H9 (cell line): ENCODE data around the gene ABHD11. TPM values are rescaled to one million over a fixed set of nuclear protein-coding genes. Genes with fewer than 3 reads are reported as not detected.
A peak's percentile ranks its signal among the peaks of the same experiment; 100 is the strongest.

Experiments
- DNase-seq: peaks from one replicate; pipeline ENCODE4 v3.0.0-alpha.2; 2017
- H2AFZ ChIP-seq: one replicate; pipeline ENCODE4 v1.6.1; 2013; ENCODE audit warnings: mild to moderate bottlenecking, low read length, control low read depth, moderate library complexity
- H2AK5ac ChIP-seq: 2 replicates; pipeline ENCODE4 v1.6.1; 2013; ENCODE audit warnings: low read length, control low read depth, mixed read lengths; ENCODE audit not compliant: insufficient read length
- H2BK120ac ChIP-seq: one replicate; pipeline ENCODE4 v1.6.1; 2013; ENCODE audit warnings: low read depth, mild to moderate bottlenecking, low read length, control low read depth, inconsistent platforms; ENCODE audit not compliant: poor library complexity, severe bottlenecking
- H2BK12ac ChIP-seq: 2 replicates; pipeline ENCODE4 v1.6.1; 2013; ENCODE audit warnings: low read length, control low read depth, mixed read lengths, low read depth; ENCODE audit not compliant: insufficient read length
- H2BK15ac ChIP-seq: 2 replicates; pipeline ENCODE4 v1.6.1; 2013; ENCODE audit warnings: low read depth, low read length, control low read depth
- H2BK20ac ChIP-seq: one replicate; pipeline ENCODE4 v1.6.1; 2013; ENCODE audit warnings: low read depth, mild to moderate bottlenecking, low read length, control low read depth, inconsistent platforms; ENCODE audit not compliant: poor library complexity, severe bottlenecking
- H2BK5ac ChIP-seq: 2 replicates; pipeline ENCODE4 v1.6.1; 2013; ENCODE audit warnings: low read length, control low read depth, mixed read lengths; ENCODE audit not compliant: insufficient read length
- H3K14ac ChIP-seq: 2 replicates; pipeline ENCODE4 v1.6.1; 2013; ENCODE audit warnings: low read length, control low read depth; ENCODE audit not compliant: insufficient read depth
- H3K18ac ChIP-seq: 2 replicates; pipeline ENCODE4 v1.6.1; 2013; ENCODE audit warnings: low read depth, mild to moderate bottlenecking, mixed read lengths, low read length, control low read depth; ENCODE audit not compliant: insufficient read length
- H3K23ac ChIP-seq: 2 replicates; pipeline ENCODE4 v1.6.1; 2013; ENCODE audit warnings: low read length, control low read depth, mixed read lengths, low read depth; ENCODE audit not compliant: insufficient read length
- H3K23me2 ChIP-seq: 2 replicates; pipeline ENCODE4 v1.6.1; 2013; ENCODE audit warnings: low read depth, mild to moderate bottlenecking, mixed read lengths, low read length, control low read depth; ENCODE audit not compliant: insufficient read length, poor library complexity, severe bottlenecking
- H3K27ac ChIP-seq: 2 replicates; pipeline ENCODE4 v1.5.1; 2013; ENCODE audit warnings: low read length, control low read depth, mixed read lengths, low read depth; ENCODE audit not compliant: insufficient read length
- H3K27me3 ChIP-seq: 2 replicates; pipeline ENCODE4 v1.6.1; 2013; ENCODE audit warnings: low read length, control low read depth, inconsistent platforms; ENCODE audit not compliant: insufficient read depth
- H3K4ac ChIP-seq: 2 replicates; pipeline ENCODE4 v1.6.1; 2013; ENCODE audit warnings: low read depth, mild to moderate bottlenecking, control low read depth, inconsistent platforms, low read length, moderate library complexity
- H3K4me1 ChIP-seq: 2 replicates; pipeline ENCODE4 v1.6.1; 2013; ENCODE audit warnings: low read length, control low read depth, inconsistent platforms; ENCODE audit not compliant: insufficient read depth
- H3K4me2 ChIP-seq: 2 replicates; pipeline ENCODE4 v1.6.1; 2013; ENCODE audit warnings: low read length, control low read depth, mixed read lengths; ENCODE audit not compliant: insufficient read length, insufficient read depth
- H3K56ac ChIP-seq: 2 replicates; pipeline ENCODE4 v1.6.1; 2013; ENCODE audit warnings: low read depth, mild to moderate bottlenecking, mixed read lengths, low read length, control low read depth; ENCODE audit not compliant: insufficient read length
- H3K79me1 ChIP-seq: 2 replicates; pipeline ENCODE4 v1.6.1; 2013; ENCODE audit warnings: low read depth, mild to moderate bottlenecking, moderate library complexity, low read length, control low read depth, inconsistent platforms; ENCODE audit not compliant: insufficient read depth, poor library complexity, severe bottlenecking
- H3K79me2 ChIP-seq: 2 replicates; pipeline ENCODE4 v1.6.1; 2013; ENCODE audit warnings: low read length, control low read depth, inconsistent platforms; ENCODE audit not compliant: insufficient read depth
- H3K9ac ChIP-seq: 2 replicates; pipeline ENCODE4 v1.6.1; 2013; ENCODE audit warnings: low read length, control low read depth, mixed read lengths; ENCODE audit not compliant: insufficient read length; ENCODE audit errors: extremely low read depth
- H3K9me3 ChIP-seq: one replicate; pipeline ENCODE4 v1.6.1; 2013; ENCODE audit warnings: low read depth, low read length, inconsistent platforms; ENCODE audit not compliant: control insufficient read depth
- H3T11ph ChIP-seq: one replicate; pipeline ENCODE4 v1.6.1; 2013; ENCODE audit warnings: mild to moderate bottlenecking, low read length, control low read depth, inconsistent platforms
- H4K20me1 ChIP-seq: one replicate; pipeline ENCODE4 v1.6.1; 2013; ENCODE audit not compliant: control insufficient read depth, insufficient read length, insufficient read depth
- H4K5ac ChIP-seq: 2 replicates; pipeline ENCODE4 v1.6.1; 2013; ENCODE audit warnings: low read depth, mild to moderate bottlenecking, mixed read lengths, low read length, control low read depth; ENCODE audit not compliant: insufficient read length
- H4K8ac ChIP-seq: replicated peaks from 2 replicates; pipeline ENCODE4 v1.6.1; 2013; ENCODE audit warnings: low read length, control low read depth, mixed read lengths, low read depth; ENCODE audit not compliant: insufficient read length
- H4K91ac ChIP-seq: 2 replicates; pipeline ENCODE4 v1.6.1; 2013; ENCODE audit warnings: low read depth, mild to moderate bottlenecking, moderate library complexity, mixed read lengths, low read length, control low read depth; ENCODE audit not compliant: insufficient read length
- H3K27ac Mint-ChIP-seq, 3 experiments: 2 replicates in 2 of 3; 3 replicates in 1 of 3; pipeline ENCODE4 v1.8.0; 2020 to 2021; ENCODE audit warnings: mixed read lengths in 3 of 3, mild to moderate bottlenecking in 1 of 3, moderate library complexity in 1 of 3
- H3K27me3 Mint-ChIP-seq: 2 replicates; pipeline ENCODE4 v1.8.0; 2021; ENCODE audit warnings: low read depth, mild to moderate bottlenecking, moderate library complexity, mixed read lengths
- H3K36me3 Mint-ChIP-seq, 3 experiments: 2 replicates in 2 of 3; 3 replicates in 1 of 3; pipeline ENCODE4 v1.8.0; 2020 to 2021; ENCODE audit warnings: low read depth in 3 of 3, mixed read lengths in 3 of 3; ENCODE audit not compliant: insufficient read depth in 1 of 3
- H3K4me1 Mint-ChIP-seq, 2 experiments: 2 replicates each; pipeline ENCODE4 v1.8.0; 2020; ENCODE audit warnings: mixed read lengths in 2 of 2
- H3K4me3 Mint-ChIP-seq, 2 experiments: 2 replicates in 1 of 2; 3 replicates in 1 of 2; pipeline ENCODE4 v1.8.0; 2020 to 2021; ENCODE audit warnings: mild to moderate bottlenecking in 2 of 2, mixed read lengths in 2 of 2, moderate library complexity in 1 of 2
- H3K9me3 Mint-ChIP-seq, 2 experiments: 2 replicates in 1 of 2; 3 replicates in 1 of 2; pipeline ENCODE4 v1.8.0; 2020; ENCODE audit warnings: mild to moderate bottlenecking in 2 of 2, mixed read lengths in 2 of 2, moderate library complexity in 1 of 2
- CTCF ChIP-seq: fragments of 200-600 bp; sonication (generic); conservative IDR thresholded peaks from 3 replicates; pipeline ENCODE4 v1.8.0; 2021; ENCODE audit warnings: antibody characterized with exemption, mild to moderate bottlenecking
- WGBS: extraction: QIAGEN DNeasy Blood & Tissue Kit; methylation state at CpG from one replicate; pipeline ENCODE4 v1.1.7; 2013; ENCODE audit warnings: missing lambda C conversion rate, low lambda C conversion rate, mixed read lengths; ENCODE audit not compliant: insufficient read length; ENCODE audit errors: extremely low coverage; 5-methylcytosine and 5-hydroxymethylcytosine counted together
- total RNA-seq: library from RNA; stranded (reverse); gene quantifications from 2 replicates; pipeline ENCODE4 v1.2.1, GENCODE V29; 2021

Gene ABHD11
- total RNA-seq, 1 experiment from 2014 or later = 34.4 TPM

DNA sequence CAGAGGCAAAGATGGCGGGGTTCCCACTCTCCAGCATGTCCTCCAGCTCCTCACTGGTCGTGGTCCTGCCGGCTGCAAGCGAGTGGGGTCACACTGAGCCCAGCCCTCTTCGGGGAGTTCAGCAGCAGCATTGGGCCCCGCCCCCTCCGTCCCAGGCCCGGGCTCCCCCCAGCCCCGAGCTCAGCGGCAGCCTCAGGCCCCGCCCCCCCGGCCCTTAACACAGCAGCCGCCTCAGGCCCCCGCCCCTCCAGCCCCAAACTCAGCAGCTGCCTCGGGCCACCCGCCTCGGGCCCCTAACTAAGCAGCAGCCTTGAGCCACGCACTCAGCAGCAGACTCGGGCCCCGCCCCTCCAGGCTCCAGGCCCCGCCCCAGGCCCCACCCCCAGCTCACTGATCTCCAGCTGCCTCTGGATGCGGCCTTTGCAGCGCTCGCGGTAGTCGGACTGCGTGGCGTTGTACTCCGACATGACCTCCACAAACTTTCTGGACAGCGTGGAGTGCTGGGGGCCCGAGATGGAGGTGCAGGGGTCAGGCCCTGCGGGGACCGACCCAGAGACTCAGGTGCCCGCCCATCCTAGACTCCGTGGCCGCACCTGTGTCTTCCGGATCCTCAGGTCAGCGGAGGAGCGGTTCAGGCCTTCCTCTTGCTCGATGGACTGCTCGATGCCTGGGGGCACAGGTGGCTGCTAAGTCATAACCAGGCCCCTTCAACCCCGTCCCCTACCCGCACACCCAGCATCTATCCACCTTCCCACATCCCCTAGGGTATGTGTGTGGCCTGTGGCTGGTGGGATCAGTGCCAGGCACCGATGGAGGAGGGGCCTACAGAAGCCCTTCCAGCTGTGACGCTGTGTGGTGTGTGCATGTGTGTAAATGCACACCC, 34.6 kb downstream of the ABHD11 start:
- H4K8ac ChIP-seq = no peak overlapping the region
- H2BK15ac ChIP-seq = no peak overlapping the region
- peak; percentile 96 for DNase-seq
- H2AFZ ChIP-seq = no peak overlapping the region
- H3K23ac ChIP-seq = no peak overlapping the region
- H3K79me2 ChIP-seq = no peaks in the 10 kb centered on the region
- no peaks in the 10 kb centered on the region for H3K27me3 ChIP-seq
- H3K4me1 ChIP-seq = no peaks in the 10 kb centered on the region; the same call in 1 of the 2 replicates
- H2BK120ac ChIP-seq = no peak overlapping the region
- no peak overlapping the region for H4K91ac ChIP-seq
- no peaks in the 10 kb centered on the region for H3K79me1 ChIP-seq
- peaks cover 2% of the 10 kb centered on the region for H3K27me3 Mint-ChIP-seq
- no peak overlapping the region for H3K14ac ChIP-seq
- peaks cover 11 to 22% (median 18%) of the 10 kb centered on the region in 3 experiments for H3K36me3 Mint-ChIP-seq
- no peak overlapping the region for H3K27ac ChIP-seq
- no peaks in the 10 kb centered on the region for H3K9me3 Mint-ChIP-seq
- H3K4me2 ChIP-seq = peak overlapping the region; percentile 52
- H3K23me2 ChIP-seq = peaks cover 2% of the 10 kb centered on the region
- H4K5ac ChIP-seq = no peak overlapping the region
- TF ChIP-seq CTCF = no peak
- H3K9ac ChIP-seq = no peak overlapping the region
- no CpG with 5 or more reads among the region's 45 CpGs for WGBS
- H3T11ph ChIP-seq = no peak overlapping the region
- H3K4me1 Mint-ChIP-seq = peaks cover 9 to 38% of the 10 kb centered on the region in 2 experiments
- no peak overlapping the region for H2BK12ac ChIP-seq
- H3K56ac ChIP-seq = no peak overlapping the region
- H3K27ac Mint-ChIP-seq = 0 out of 7 replicates have a peak overlapping the region, but pooled peaks of 2 of the 3 experiments have one; percentile 35 to 55
- H4K20me1 ChIP-seq = no peaks in the 10 kb centered on the region
- no peak overlapping the region for H3K4ac ChIP-seq
- no peak overlapping the region for H2BK20ac ChIP-seq
- H3K18ac ChIP-seq = no peak overlapping the region
- H3K9me3 ChIP-seq = no peaks in the 10 kb centered on the region
- peak overlapping the region; percentile 32 to 66; a peak in 4 of 5 replicates for H3K4me3 Mint-ChIP-seq
- no peak overlapping the region for H2BK5ac ChIP-seq
- no peak overlapping the region for H2AK5ac ChIP-seq
